ENCODE data around the gene NACC2. TPM values are rescaled to one million over a fixed set of nuclear protein-coding genes. Genes with fewer than 3 reads are reported as not detected.

The NACC2 gene
- total RNA-seq, 4 donors from 2014 or later = 45.6 to 55.7 (median 49.8) TPM

DNA sequence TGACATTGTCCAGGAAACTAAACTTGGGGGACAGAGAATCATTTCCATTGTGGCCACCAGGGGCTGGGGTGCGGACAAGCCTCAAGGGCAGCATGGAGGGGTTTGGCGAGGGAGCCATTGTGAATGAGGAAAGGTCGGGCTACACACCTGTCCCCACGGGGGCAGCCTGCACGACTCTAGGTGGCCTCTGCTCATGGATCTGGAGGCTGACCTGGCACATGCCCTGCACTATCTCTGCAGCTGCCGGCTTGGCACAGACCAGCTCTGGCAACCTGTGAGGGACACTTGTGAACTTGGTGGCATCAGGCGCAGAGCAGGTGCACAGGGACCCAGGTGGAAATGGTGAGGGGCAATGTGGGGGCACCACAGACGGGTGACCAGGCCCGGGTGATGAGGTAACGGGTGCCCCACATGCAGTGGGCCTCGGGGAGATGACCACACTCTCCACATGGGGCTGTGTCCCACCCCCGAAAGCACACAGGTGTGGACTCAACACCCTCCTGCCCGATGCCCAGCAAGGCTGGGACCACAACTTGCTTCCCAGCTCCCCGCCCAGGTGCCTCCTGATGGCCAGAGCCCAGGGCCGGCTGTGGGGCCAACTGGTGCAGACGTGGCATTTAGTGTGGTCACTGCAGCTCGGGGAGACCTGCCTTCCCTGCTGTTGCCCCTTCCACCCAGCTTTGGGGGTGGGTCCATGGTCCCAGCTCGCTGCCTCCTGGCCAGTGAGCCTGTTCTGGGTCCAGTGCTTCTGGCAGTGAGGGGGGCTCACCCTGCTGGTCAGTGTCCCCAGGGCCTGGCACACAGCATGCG is 73.0 kb downstream of the NACC2 start:
- H3K36me3 ChIP-seq = peaks cover 0 to 8% (median 0%) of the 10 kb centered on the region in 3 donors
- H3K4me1 ChIP-seq = peaks cover 3 to 72% (median 17%) of the 10 kb centered on the region in 4 donors
- WGBS, 2 donors = 87 to 90% methylated on average over 12 of the region's 19 CpGs
- H3K9me3 ChIP-seq = no peaks in the 10 kb centered on the region
- H3K4me3 ChIP-seq = no peak overlapping the region
- DNase-seq (ENCODE audit: low spot score in 2 of 2) = no peak
- H3K27me3 ChIP-seq = no peaks in the 10 kb centered on the region
- no peak for TF ChIP-seq EP300 (IDR thresholded peaks at IDR 0.05)
- TF ChIP-seq POLR2A (IDR thresholded peaks at IDR 0.05) = no peak
- TF ChIP-seq, protein P1, sequence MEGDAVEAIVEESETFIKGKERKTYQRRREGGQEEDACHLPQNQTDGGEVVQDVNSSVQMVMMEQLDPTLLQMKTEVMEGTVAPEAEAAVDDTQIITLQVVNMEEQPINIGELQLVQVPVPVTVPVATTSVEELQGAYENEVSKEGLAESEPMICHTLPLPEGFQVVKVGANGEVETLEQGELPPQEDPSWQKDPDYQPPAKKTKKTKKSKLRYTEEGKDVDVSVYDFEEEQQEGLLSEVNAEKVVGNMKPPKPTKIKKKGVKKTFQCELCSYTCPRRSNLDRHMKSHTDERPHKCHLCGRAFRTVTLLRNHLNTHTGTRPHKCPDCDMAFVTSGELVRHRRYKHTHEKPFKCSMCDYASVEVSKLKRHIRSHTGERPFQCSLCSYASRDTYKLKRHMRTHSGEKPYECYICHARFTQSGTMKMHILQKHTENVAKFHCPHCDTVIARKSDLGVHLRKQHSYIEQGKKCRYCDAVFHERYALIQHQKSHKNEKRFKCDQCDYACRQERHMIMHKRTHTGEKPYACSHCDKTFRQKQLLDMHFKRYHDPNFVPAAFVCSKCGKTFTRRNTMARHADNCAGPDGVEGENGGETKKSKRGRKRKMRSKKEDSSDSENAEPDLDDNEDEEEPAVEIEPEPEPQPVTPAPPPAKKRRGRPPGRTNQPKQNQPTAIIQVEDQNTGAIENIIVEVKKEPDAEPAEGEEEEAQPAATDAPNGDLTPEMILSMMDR (IDR thresholded peaks at IDR 0.05) = no peak
- H3K27ac ChIP-seq = no peak overlapping the region

DNA sequence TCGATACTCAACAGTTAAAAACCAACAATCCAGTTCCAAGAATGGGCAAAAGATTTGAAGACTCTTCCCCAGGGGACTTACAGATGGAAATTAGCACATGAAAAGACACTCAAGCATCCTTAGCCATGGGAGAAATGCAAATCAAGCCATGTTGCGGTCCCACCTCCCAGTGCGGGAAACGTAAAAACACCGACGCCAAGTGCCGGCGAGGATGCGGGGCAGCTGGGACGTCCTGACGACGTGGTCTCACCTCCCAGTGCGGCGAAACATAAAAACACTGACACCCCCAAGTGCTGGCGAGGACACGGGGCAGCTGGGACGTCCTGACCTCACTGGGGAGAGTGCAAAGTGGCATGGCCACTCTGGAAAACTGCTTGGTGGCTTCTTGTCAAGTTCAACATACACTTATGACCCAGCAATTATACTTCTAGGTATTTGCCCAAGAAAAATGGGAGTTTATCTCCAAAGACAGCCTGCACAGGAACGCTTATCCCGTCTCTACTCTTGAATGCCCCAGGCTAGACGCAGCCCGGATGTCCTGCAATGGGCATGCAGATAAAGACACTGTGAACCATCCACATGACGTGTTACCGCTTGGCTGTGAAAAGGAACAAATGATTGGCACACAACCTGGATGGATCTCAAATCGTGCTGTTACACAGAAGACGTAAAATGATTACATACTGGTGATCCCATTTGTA is 73.8 kb downstream of the NACC2 start:
- no peak for DNase-seq (ENCODE audit: low spot score in 2 of 2)
- Histone ChIP-seq H3K9me3 (no peaks in the 10 kb centered on the region), H3K4me3 (no peak overlapping the region), H3K27me3 (no peaks in the 10 kb centered on the region), H3K27ac (no peak overlapping the region), H3K36me3 (peaks cover 0 to 16% (median 0%) of the 10 kb centered on the region in 3 donors), H3K4me1 (peaks cover 3 to 69% (median 17%) of the 10 kb centered on the region in 4 donors)
- TF ChIP-seq POLR2A (IDR thresholded peaks at IDR 0.05) = no peak
- no peak for TF ChIP-seq EP300 (IDR thresholded peaks at IDR 0.05)
- TF ChIP-seq, protein P1 (IDR thresholded peaks at IDR 0.05) = no peak
- 87 to 88% methylated on average over 25 of the region's 25 CpGs for WGBS, 2 donors

DNA sequence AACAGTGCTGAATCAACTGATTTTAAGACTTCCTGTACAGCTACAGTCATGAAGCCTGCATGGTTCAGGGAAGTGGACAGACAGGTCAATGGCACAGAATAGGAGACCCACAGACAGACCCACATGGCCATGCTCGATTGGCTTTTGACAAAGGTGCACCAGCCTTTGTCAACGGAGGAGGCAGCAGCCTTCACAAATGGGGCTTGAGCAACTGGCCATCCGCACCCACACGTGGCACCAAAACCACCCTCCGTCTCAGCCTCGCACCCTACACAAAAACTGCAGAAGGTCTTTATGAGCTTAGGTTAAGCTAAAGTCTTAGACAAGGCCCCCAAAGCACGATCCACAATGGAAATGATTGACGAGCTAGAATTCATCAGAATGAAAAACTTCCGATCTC is 74.4 kb downstream of the NACC2 start:
- Histone ChIP-seq H3K27ac (no peak overlapping the region), H3K9me3 (no peaks in the 10 kb centered on the region), H3K27me3 (no peaks in the 10 kb centered on the region), H3K36me3 (peaks cover 0 to 21% (median 0%) of the 10 kb centered on the region in 3 donors), H3K4me3 (no peak overlapping the region), H3K4me1 (peaks cover 3 to 73% (median 17%) of the 10 kb centered on the region in 4 donors)
- 84 to 88% methylated on average over 9 of the region's 9 CpGs for WGBS, 2 donors
- TF ChIP-seq, protein P1 (IDR thresholded peaks at IDR 0.05) = no peak
- no peak for TF ChIP-seq EP300 (IDR thresholded peaks at IDR 0.05)
- TF ChIP-seq POLR2A (IDR thresholded peaks at IDR 0.05) = no peak
- no peak for DNase-seq (ENCODE audit: low spot score in 2 of 2)

DNA sequence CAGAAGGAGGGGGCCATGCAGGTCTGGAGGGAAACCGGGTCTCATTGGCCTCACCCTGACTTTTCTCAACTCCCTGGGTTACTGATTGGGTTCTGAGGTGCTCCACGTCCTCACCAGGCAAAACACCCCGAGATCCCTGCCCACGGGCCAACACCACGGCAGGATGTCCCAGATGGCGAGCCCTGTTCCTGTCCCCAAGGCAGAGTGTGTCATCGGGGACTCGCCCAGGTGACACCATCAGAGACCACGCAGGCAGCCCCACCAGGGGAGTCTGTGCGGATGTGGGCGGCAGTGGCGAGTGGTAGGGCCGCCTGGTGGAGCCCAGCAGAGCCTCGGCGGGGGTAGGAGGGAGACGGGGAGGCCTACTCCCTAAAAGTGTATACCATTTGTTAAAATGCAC is 74.9 kb downstream of the NACC2 start:
- no peak for TF ChIP-seq POLR2A (IDR thresholded peaks at IDR 0.05)
- TF ChIP-seq, protein P1 (IDR thresholded peaks at IDR 0.05) = no peak
- TF ChIP-seq EP300 (IDR thresholded peaks at IDR 0.05) = no peak
- peaks cover 0 to 26% (median 0%) of the 10 kb centered on the region in 3 donors for H3K36me3 ChIP-seq
- no peak for DNase-seq (ENCODE audit: low spot score in 2 of 2)
- H3K27me3 ChIP-seq = no peaks in the 10 kb centered on the region
- no peaks in the 10 kb centered on the region for H3K9me3 ChIP-seq
- H3K4me1 ChIP-seq = peaks cover 3 to 73% (median 15%) of the 10 kb centered on the region in 4 donors
- no peak overlapping the region for H3K4me3 ChIP-seq
- WGBS, 2 donors = 87 to 89% methylated on average over 15 to 16 of the region's 16 CpGs
- no peak overlapping the region for H3K27ac ChIP-seq

DNA sequence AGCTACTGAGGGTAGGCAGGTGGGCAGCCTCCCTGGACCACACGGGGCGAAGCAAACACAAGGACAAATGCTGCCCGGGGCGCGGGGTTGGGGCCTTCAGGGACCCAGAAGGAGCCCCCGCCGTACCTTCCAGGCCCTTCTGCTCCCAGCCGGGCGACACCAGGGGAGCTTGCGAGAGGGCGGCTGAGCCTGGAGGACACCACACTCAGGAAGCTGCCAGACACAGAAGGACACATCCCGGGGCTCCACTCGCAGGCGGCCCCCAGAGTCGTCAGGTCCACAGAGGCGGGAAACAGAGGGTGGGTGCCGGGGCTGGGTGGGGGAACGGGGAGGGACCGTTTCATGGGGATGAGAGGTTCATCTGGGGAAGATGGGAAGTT is 75.4 kb downstream of the NACC2 start:
- 88 to 95% methylated on average over 8 to 19 of the region's 19 CpGs for whole genome bisulfite sequencing, 2 donors
- DNase-seq (ENCODE audit: low spot score in 2 of 2) = no peak

More for the DNA sequence above, 75.4 kb downstream of the NACC2 start:
- peaks cover 0 to 73% (median 10%) of the 10 kb centered on the region in 4 donors for H3K4me1 ChIP-seq
- TF ChIP-seq, protein P1 (IDR thresholded peaks at IDR 0.05) = no peak
- H3K4me3 ChIP-seq = no peak overlapping the region
- H3K27me3 ChIP-seq = no peaks in the 10 kb centered on the region
- H3K9me3 ChIP-seq = no peaks in the 10 kb centered on the region
- peaks cover 0 to 31% (median 0%) of the 10 kb centered on the region in 3 donors for H3K36me3 ChIP-seq
- peak overlapping the region in 1 of 4 donors; percentile 33 for H3K27ac ChIP-seq
